ENCODE results near the gene OR10A4. TPM values are rescaled to one million over a fixed set of nuclear protein-coding genes. Genes with fewer than 3 reads are reported as not detected.
"Not testable (repeated sequence)": the region's sequence is repeated elsewhere in the genome, so short reads cannot be mapped to it uniquely, and the experiment has no call there.

Gene OR10A4
- total RNA-seq, 1 donor from 2014 or later = not detected

- H3K27ac ChIP-seq = no peak overlapping the region
- H3K36me3 ChIP-seq = no peaks in the 10 kb centered on the region
- no peak for TF ChIP-seq CTCF (IDR thresholded peaks at IDR 0.05)
- DNase-seq (ENCODE audit: low spot score in 2 of 2) = no peak
- H3K9me3 ChIP-seq = no peaks in the 10 kb centered on the region
- no peaks in the 10 kb centered on the region for H3K27me3 ChIP-seq
- intact Hi-C loops (cut with DNase I) = no loop called here
- no peaks in the 10 kb centered on the region for H3K4me1 ChIP-seq
- H3K4me3 ChIP-seq = no peak overlapping the region
These were observed 32.8 kb upstream of the OR10A4 start for GRCh38 chr11:6843670-6844069.

- Histone ChIP-seq H3K36me3 (no peaks in the 10 kb centered on the region), H3K4me1 (no peaks in the 10 kb centered on the region), H3K27ac (no peak overlapping the region), H3K4me3 (no peak overlapping the region), H3K9me3 (no peaks in the 10 kb centered on the region), H3K27me3 (no peaks in the 10 kb centered on the region)
- intact Hi-C loops (cut with DNase I) = no loop called here
- TF ChIP-seq CTCF (IDR thresholded peaks at IDR 0.05) = no peak
- DNase-seq (ENCODE audit: low spot score in 2 of 2) = no peak
These were observed 32.1 kb upstream of the OR10A4 start for GRCh38 chr11:6844356-6844755.

- Histone ChIP-seq H3K4me1 (no peaks in the 10 kb centered on the region), H3K36me3 (no peaks in the 10 kb centered on the region), H3K27me3 (no peaks in the 10 kb centered on the region), H3K4me3 (no peak within 1 kb of the TSS), H3K9me3 (no peaks in the 10 kb centered on the region), H3K27ac (no peak within 1 kb of the TSS)
- intact Hi-C loops (cut with DNase I) = no loop called here
- no peak for DNase-seq (ENCODE audit: low spot score in 2 of 2)
- TF ChIP-seq CTCF (IDR thresholded peaks at IDR 0.05) = no peak
These were observed 31.0 kb upstream of the OR10A4 start, which contains the start of gene OR10A5 for GRCh38 chr11:6845383-6845782. Gene OR10A5 (plus strand): TSS chr11:6845683. CDS start chr11:6845683, 0 bp downstream.

- no peak for TF ChIP-seq CTCF (IDR thresholded peaks at IDR 0.05)
- intact Hi-C loops (cut with DNase I) = no loop called here
- no peaks in the 10 kb centered on the region for H3K27me3 ChIP-seq
- DNase-seq (ENCODE audit: low spot score in 2 of 2) = no peak
- H3K4me3 ChIP-seq = no peak overlapping the region
- no peak overlapping the region for H3K27ac ChIP-seq
- H3K9me3 ChIP-seq = no peaks in the 10 kb centered on the region
- H3K36me3 ChIP-seq = no peaks in the 10 kb centered on the region
- no peaks in the 10 kb centered on the region for H3K4me1 ChIP-seq
These were observed 25.9 kb upstream of the OR10A4 start for GRCh38 chr11:6850526-6850925.

- H3K9me3 ChIP-seq; H3K27ac ChIP-seq; H3K4me3 ChIP-seq; intact Hi-C loops (cut with DNase I); H3K36me3 ChIP-seq; DNase-seq (ENCODE audit: low spot score in 2 of 2); H3K27me3 ChIP-seq; H3K4me1 ChIP-seq: not testable (repeated sequence)
These were observed 21.6 kb upstream of the OR10A4 start for GRCh38 chr11:6854801-6855200.

GRCh38 chr11:6855971-6856541, 20.4 kb upstream of the OR10A4 start:
- intact Hi-C loops (cut with DNase I) = no loop called here
- no peak for DNase-seq (ENCODE audit: low spot score in 2 of 2)
- Histone ChIP-seq H3K4me3 (no peak overlapping the region), H3K9me3 (no peaks in the 10 kb centered on the region), H3K4me1 (no peaks in the 10 kb centered on the region), H3K27ac (no peak overlapping the region), H3K36me3 (no peaks in the 10 kb centered on the region), H3K27me3 (no peaks in the 10 kb centered on the region)
- no peak for TF ChIP-seq CTCF (IDR thresholded peaks at IDR 0.05)

All from ascending aorta (tissue), 2 donors.